H1 (cell line): ENCODE results near the gene BSG. TPM values are rescaled to one million over a fixed set of nuclear protein-coding genes. Genes with fewer than 3 reads are reported as not detected.

ENCODE experiments used
- CTCF ChIA-PET: fragments of 300-600 bp; sonication (Branson Sonifier 250); formaldehyde crosslinking; loops from one replicate; lab custom pipeline; 2021; ENCODE audit not compliant: partially characterized antibody; lab: Charles Lee
- POLR2A ChIA-PET: fragments of 300-600 bp; sonication (Branson Sonifier 250); formaldehyde crosslinking; loops from one replicate; lab custom pipeline; 2021; ENCODE audit warnings: inconsistent platforms; ENCODE audit not compliant: partially characterized antibody; lab: Charles Lee
- DNase-seq, 2 experiments: peaks; one replicate each; pipeline versions ENCODE4 v3.0.0 to v3.0.0-alpha.2; 2010 to 2022; ENCODE audit warnings: low spot score in 2 of 2, low read depth in 1 of 2, mixed read lengths in 1 of 2
- FAIRE-seq: peaks from 2 replicates; lab custom pipeline; 2011; peaks lifted over from hg19 to GRCh38; lab: Jason Lieb, UNC
- H2AFZ ChIP-seq: 2 replicates; pipeline ENCODE4 v1.8.1; 2012; ENCODE audit warnings: low read length, inconsistent platforms
- H2AK5ac ChIP-seq: 2 replicates; pipeline ENCODE4 v1.6.1; 2013; ENCODE audit warnings: low read depth, low read length
- H2BK120ac ChIP-seq: replicated peaks from 2 replicates; pipeline ENCODE3; 2013; ENCODE audit warnings: low read depth, low read length, inconsistent platforms
- H2BK12ac ChIP-seq: 2 replicates; pipeline ENCODE4 v1.6.1; 2013; ENCODE audit warnings: low read depth, low read length
- H2BK15ac ChIP-seq: 2 replicates; pipeline ENCODE4 v1.6.1; 2013; ENCODE audit warnings: low read length
- H2BK20ac ChIP-seq: 2 replicates; pipeline ENCODE4 v1.6.1; 2013; ENCODE audit warnings: low read length
- H2BK5ac ChIP-seq: 2 replicates; pipeline ENCODE4 v1.6.1; 2013; ENCODE audit warnings: low read depth, low read length
- H3K14ac ChIP-seq: 2 replicates; pipeline ENCODE4 v1.6.1; 2013; ENCODE audit warnings: inconsistent platforms; ENCODE audit not compliant: insufficient read length
- H3K18ac ChIP-seq: 2 replicates; pipeline ENCODE4 v1.6.1; 2013; ENCODE audit warnings: low read length; ENCODE audit errors: extremely low read depth
- H3K23ac ChIP-seq: 2 replicates; pipeline ENCODE4 v1.6.1; 2013; ENCODE audit warnings: inconsistent platforms; ENCODE audit not compliant: insufficient read length
- H3K23me2 ChIP-seq: 2 replicates; pipeline ENCODE4 v1.6.1; 2013; ENCODE audit warnings: low read depth, low read length
- H3K27ac ChIP-seq: 2 replicates; pipeline ENCODE4 v1.6.1; 2011; ENCODE audit warnings: low read depth, low read length, inconsistent platforms
- H3K27me3 ChIP-seq, 4 experiments: replicated peaks in 1 of 4; 1 replicate in 1 of 4; 2 replicates in 3 of 4; pipeline versions ENCODE4 v1.6.1 to v1.8.1; 2011 to 2013; ENCODE audit warnings: low read length in 3 of 4, mild to moderate bottlenecking in 3 of 4, inconsistent platforms in 2 of 4, mixed read lengths in 2 of 4, moderate library complexity in 1 of 4; ENCODE audit not compliant: control insufficient read depth in 3 of 4, insufficient read depth in 3 of 4; ENCODE audit errors: extremely low read depth in 1 of 4
- H3K36me3 ChIP-seq, 4 experiments: 2 replicates each; pipeline versions ENCODE4 v1.6.1 to v1.8.1; 2011 to 2013; ENCODE audit warnings: mild to moderate bottlenecking in 4 of 4, low read length in 3 of 4, moderate library complexity in 2 of 4, control low read depth in 1 of 4, inconsistent platforms in 1 of 4; ENCODE audit not compliant: insufficient read depth in 4 of 4, control insufficient read depth in 2 of 4
- H3K4ac ChIP-seq: replicated peaks from 2 replicates; pipeline ENCODE3; 2013; ENCODE audit warnings: low read length, low read depth, mixed read lengths, inconsistent platforms; ENCODE audit not compliant: insufficient read length
- H3K4me1 ChIP-seq, 4 experiments: replicated peaks in 1 of 4; 1 replicate in 1 of 4; 2 replicates in 3 of 4; pipeline versions ENCODE4 v1.6.1 to v1.8.1; 2011 to 2013; ENCODE audit warnings: low read length in 3 of 4, inconsistent platforms in 2 of 4, mixed read lengths in 1 of 4; ENCODE audit not compliant: insufficient read depth in 4 of 4, control insufficient read depth in 3 of 4
- H3K4me2 ChIP-seq, 2 experiments: 2 replicates each; pipeline versions ENCODE4 v1.6.1 to v1.8.1; 2011 to 2013; ENCODE audit warnings: low read depth in 2 of 2, low read length in 2 of 2, control low read depth in 1 of 2, inconsistent platforms in 1 of 2, mild to moderate bottlenecking in 1 of 2; ENCODE audit not compliant: insufficient read depth in 1 of 2
- H3K4me3 ChIP-seq, 4 experiments: fragments of 200-600, 300-600 bp in 1 of 4; sonication (generic), shearing (Covaris generic), sonication (Bioruptor Twin) in 1 of 4; 2 replicates each; pipeline versions ENCODE4 v1.5.1 to v1.8.1; 2011 to 2016; ENCODE audit warnings: low read length in 4 of 4, low read depth in 3 of 4, control low read depth in 2 of 4, inconsistent platforms in 2 of 4, mild to moderate bottlenecking in 2 of 4, mixed read lengths in 1 of 4, moderate library complexity in 1 of 4; ENCODE audit not compliant: insufficient read depth in 2 of 4; ENCODE audit errors: extremely low read depth in 1 of 4
- H3K56ac ChIP-seq: replicated peaks from 2 replicates; pipeline ENCODE3; 2013; ENCODE audit warnings: low read depth, mild to moderate bottlenecking, mixed read lengths, low read length, inconsistent platforms; ENCODE audit not compliant: insufficient read length
- H3K79me1 ChIP-seq: 2 replicates; pipeline ENCODE4 v1.6.1; 2013; ENCODE audit warnings: low read depth, low read length, control low read depth
- H3K79me2 ChIP-seq, 2 experiments: 2 replicates each; pipeline versions ENCODE4 v1.6.1 to v1.8.1; 2012 to 2013; ENCODE audit warnings: low read length in 2 of 2, mild to moderate bottlenecking in 2 of 2, inconsistent platforms in 1 of 2; ENCODE audit not compliant: insufficient read depth in 2 of 2, control insufficient read depth in 1 of 2
- H3K9ac ChIP-seq, 4 experiments: replicated peaks in 1 of 4; 1 replicate in 1 of 4; 2 replicates in 3 of 4; pipeline versions ENCODE4 v1.6.1 to v1.8.1; 2011 to 2013; ENCODE audit warnings: low read depth in 3 of 4, low read length in 3 of 4, control low read depth in 2 of 4, mild to moderate bottlenecking in 2 of 4, moderate library complexity in 2 of 4, inconsistent platforms in 1 of 4; ENCODE audit errors: extremely low read depth in 1 of 4
- H3K9me3 ChIP-seq, 2 experiments: 2 replicates each; pipeline versions ENCODE4 v1.6.1 to v1.8.1; 2012 to 2013; ENCODE audit warnings: mild to moderate bottlenecking in 2 of 2, moderate library complexity in 2 of 2, control low read depth in 1 of 2, inconsistent platforms in 1 of 2, low read depth in 1 of 2, low read length in 1 of 2, mixed read lengths in 1 of 2; ENCODE audit not compliant: insufficient read depth in 2 of 2
- H4K20me1 ChIP-seq, 2 experiments: replicated peaks in 1 of 2; 2 replicates each; pipeline versions ENCODE3 to v1.8.1; 2011 to 2013; ENCODE audit warnings: inconsistent platforms in 2 of 2, low read length in 2 of 2, mild to moderate bottlenecking in 1 of 2; ENCODE audit not compliant: insufficient read depth in 2 of 2, control insufficient read depth in 1 of 2
- H4K5ac ChIP-seq: 2 replicates; pipeline ENCODE4 v1.6.1; 2013; ENCODE audit warnings: low read length, low read depth, mixed read lengths, inconsistent platforms; ENCODE audit not compliant: insufficient read length
- H4K8ac ChIP-seq: 2 replicates; pipeline ENCODE4 v1.8.0; 2013; ENCODE audit warnings: mild to moderate bottlenecking, moderate library complexity, low read length, inconsistent platforms; ENCODE audit not compliant: insufficient read depth; ENCODE audit errors: extremely low read depth
- H4K91ac ChIP-seq: replicated peaks from 2 replicates; pipeline ENCODE3; 2013; ENCODE audit warnings: low read length, mixed read lengths, inconsistent platforms; ENCODE audit not compliant: insufficient read length
- CBX5 ChIP-seq: fragments of 300-800, 300-1000 bp; sonication (generic); IDR thresholded peaks from 2 replicates; pipeline ENCODE4 v1.7.1; 2016; ENCODE audit warnings: antibody characterized with exemption, low read length, low read depth
- KDM4A ChIP-seq: IDR thresholded peaks from one replicate; pipeline ENCODE4 v1.7.1; 2012; ENCODE audit warnings: low read depth, mild to moderate bottlenecking, moderate library complexity, low read length, inconsistent platforms; ENCODE audit not compliant: severe bottlenecking
- WGBS, 2 experiments: shearing (Covaris generic) in 1 of 2; methylation state at CpG; one replicate each; pipeline versions ENCODE4 v1.1.6 to v1.1.7; 2013 to 2015; ENCODE audit warnings: low lambda C conversion rate in 2 of 2, mixed read lengths in 2 of 2, inconsistent platforms in 1 of 2, low coverage in 1 of 2, missing lambda C conversion rate in 1 of 2; ENCODE audit not compliant: insufficient replicate concordance in 2 of 2, insufficient coverage in 1 of 2, insufficient read length in 1 of 2; ENCODE audit errors: extremely low coverage in 1 of 2, missing lambda C conversion rate in 1 of 2; 5-methylcytosine and 5-hydroxymethylcytosine counted together
- polyA plus RNA-seq, 7 experiments: library from polyadenylated mRNA; depleted of rRNA in 3 of 7; stranded (reverse) in 5 of 7; unstranded in 2 of 7; fragments of >200 nt in 5 of 7; fragments of 200-250 nt in 2 of 7; gene quantifications; 1 replicate in 5 of 7; 2 replicates in 1 of 7; 4 replicates in 1 of 7; pipeline versions ENCODE4 v1.2.1 to v1.2.3, GENCODE V29; 2011 to 2013; ENCODE audit warnings: missing spikeins in 2 of 7, mixed read lengths in 2 of 7
- total RNA-seq: library from RNA; stranded (reverse); fragmentation: NEBNext Ultra II Directional; extraction: Animal tissue kit (Norgen Biotek cat#: 25700); gene quantifications from 2 replicates; pipeline ENCODE4 v1.2.1, GENCODE V29; 2021

The BSG gene
- total and polyA plus RNA-seq, 2 of the 8 experiments (the other 6 are each of a cell fraction or from before 2014, with no cell fraction given) = 726 to 1,055 TPM

DNA sequence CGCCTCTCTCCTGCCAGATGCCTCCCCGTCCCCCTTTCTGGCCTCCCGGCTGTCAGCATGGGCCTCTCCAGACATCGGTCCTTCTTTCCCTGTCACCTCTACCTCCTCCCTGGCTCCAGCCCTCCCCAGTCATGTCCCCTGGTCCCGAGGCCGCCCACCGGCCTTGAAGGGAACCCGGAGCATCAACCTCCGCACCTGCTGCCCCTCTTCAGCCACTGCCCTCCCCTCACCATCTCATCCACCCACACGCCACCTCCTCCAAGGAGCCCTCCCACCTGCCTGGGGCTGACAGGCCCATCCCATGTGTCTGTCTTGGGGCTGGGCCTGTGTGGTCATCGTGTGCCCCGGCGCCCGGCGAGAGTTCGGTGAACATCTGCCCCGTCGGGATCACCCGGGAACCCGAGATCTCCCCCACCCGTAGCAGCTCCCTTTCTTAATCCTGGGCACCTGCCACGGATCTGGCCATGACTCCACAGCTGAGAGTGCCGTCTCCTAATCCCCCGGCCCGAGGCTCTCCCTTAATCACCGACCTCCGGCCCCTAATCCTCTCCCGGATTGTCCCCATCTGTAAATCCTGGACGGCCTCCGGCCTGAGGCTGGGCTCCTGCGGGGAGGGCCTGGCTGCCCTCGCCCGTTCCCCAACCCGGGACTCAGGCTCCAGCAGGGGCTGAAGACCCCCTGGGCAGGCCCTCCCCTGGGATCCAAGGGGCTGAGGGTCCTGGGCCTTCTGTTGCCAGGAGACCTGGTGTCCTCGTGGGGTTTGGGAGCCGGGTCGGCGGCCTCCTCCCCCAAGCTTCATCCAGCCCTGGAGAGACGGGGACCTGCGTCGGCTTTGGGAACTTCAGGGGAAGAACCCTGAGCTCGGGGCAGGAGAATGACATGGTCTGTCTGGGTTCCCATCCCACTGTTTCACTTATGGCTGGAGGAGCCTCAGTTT lies 23.2 kb downstream of the BSG start:
- Histone ChIP-seq H3K27me3 (peaks cover 7 to 21% (median 14%) of the 10 kb centered on the region in 4 experiments), H3K23ac (no peak overlapping the region), H2AK5ac (no peak overlapping the region), H3K56ac (no peak overlapping the region), H3K4me1 (no peaks in the 10 kb centered on the region), H3K4ac (no peak overlapping the region), H3K18ac (no peak overlapping the region), H3K36me3 (peaks cover 0 to 4% (median 0%) of the 10 kb centered on the region in 4 experiments; a peak in 1 of 8 replicates), H3K79me2 (no peaks in the 10 kb centered on the region), H4K91ac (no peak overlapping the region), H4K8ac (peak overlapping the region; percentile 25), H2AFZ (no peak overlapping the region), H2BK20ac (no peak overlapping the region), H3K4me3 (no peak overlapping the region), H3K27ac (no peak overlapping the region), H2BK120ac (no peak overlapping the region), H3K9ac (no peak overlapping the region), H3K79me1 (no peaks in the 10 kb centered on the region), H3K4me2 (no peak overlapping the region), H4K20me1 (peaks cover 4 to 9% of the 10 kb centered on the region in 2 experiments), H3K23me2 (no peaks in the 10 kb centered on the region; the same call in 1 of the 2 replicates), H3K14ac (no peak overlapping the region), H2BK15ac (no peak overlapping the region), H2BK12ac (no peak overlapping the region), H2BK5ac (no peak overlapping the region), H3K9me3 (no peaks in the 10 kb centered on the region), H4K5ac (no peak overlapping the region)
- no peak for DNase-seq
- 89% methylated on average over 30 of the region's 42 CpGs; no CpG with 5 or more reads in 1 of the 2 experiments for WGBS, 2 experiments
- CTCF ChIA-PET = interaction anchor here (0.7 to 1.2 kb wide), 2 partner anchors 10 to 31 kb away, joined by 3 read pairs; no protein-coding TSS in a partner anchor
- no peak for FAIRE-seq
- POLR2A ChIA-PET = interaction anchor here (0.6 to 1.5 kb wide), 5 partner anchors 19 to 63 kb away, joined by 3 to 6 read pairs (median 3); no protein-coding TSS in a partner anchor
- TF ChIP-seq KDM4A = no peak
- no peak for TF ChIP-seq CBX5
